ENCODE measurements around the gene KIF26B. TPM values are rescaled to one million over a fixed set of nuclear protein-coding genes. Genes with fewer than 3 reads are reported as not detected.

The KIF26B gene
- total RNA-seq, 1 experiment from 2014 or later, result 1.6 TPM

- no peaks in the 10 kb centered on the region for H3K36me3 Mint-ChIP-seq (ENCODE audit: insufficient read depth, unreplicated experiment)
- H3K27me3 Mint-ChIP-seq (ENCODE audit: insufficient read depth, unreplicated experiment), result no peaks in the 10 kb centered on the region
- H3K4me1 Mint-ChIP-seq (ENCODE audit: insufficient read depth, unreplicated experiment), result no peaks in the 10 kb centered on the region
- no TSS peak for BruUV-seq (replicated peaks)
- CTCF ChIA-PET, result no interaction called here
- H3K9me3 Mint-ChIP-seq (ENCODE audit: unreplicated experiment), result no peaks in the 10 kb centered on the region
- H3K4me3 Mint-ChIP-seq (ENCODE audit: unreplicated experiment), result no peak overlapping the region
- POLR2A ChIA-PET, result no interaction called here
- DNase-seq (ENCODE audit: unreplicated experiment), result no peak
- no peak overlapping the region for H3K27ac Mint-ChIP-seq (ENCODE audit: low read depth, unreplicated experiment)
- intact Hi-C loops (cut with micrococcal nuclease), result no loop called here
- no peak for TF ChIP-seq CTCF (IDR thresholded peaks at IDR 0.05; ENCODE audit: unreplicated experiment)
Observed at GRCh38 chr1:245242989-245243388, 88.2 kb downstream of the KIF26B start.

GRCh38 chr1:245245021-245245667 is 90.4 kb downstream of the KIF26B start:
- no peak for TF ChIP-seq CTCF (IDR thresholded peaks at IDR 0.05; ENCODE audit: unreplicated experiment)
- no TSS peak for BruUV-seq (replicated peaks)
- DNase-seq (ENCODE audit: unreplicated experiment), result no peak
- Mint-ChIP-seq H3K36me3 (ENCODE audit: insufficient read depth, unreplicated experiment) (no peaks in the 10 kb centered on the region), H3K4me3 (ENCODE audit: unreplicated experiment) (no peak overlapping the region), H3K9me3 (ENCODE audit: unreplicated experiment) (no peaks in the 10 kb centered on the region), H3K27ac (ENCODE audit: low read depth, unreplicated experiment) (no peak overlapping the region), H3K27me3 (ENCODE audit: insufficient read depth, unreplicated experiment) (no peaks in the 10 kb centered on the region), H3K4me1 (ENCODE audit: insufficient read depth, unreplicated experiment) (no peaks in the 10 kb centered on the region)
- ChIA-PET POLR2A (interaction anchor here (0.6 kb wide), 1 partner anchor 22 kb away, joined by 3 read pairs; no protein-coding TSS in a partner anchor), CTCF (interaction anchor here (1.0 kb wide), 1 partner anchor 49 kb away, joined by 3 read pairs; no protein-coding TSS in a partner anchor)
- intact Hi-C loops (cut with micrococcal nuclease), result no loop called here

GRCh38 chr1:245246433-245246832 is 91.6 kb downstream of the KIF26B start:
- DNase-seq (ENCODE audit: unreplicated experiment), result no peak
- H3K36me3 Mint-ChIP-seq (ENCODE audit: insufficient read depth, unreplicated experiment), result no peaks in the 10 kb centered on the region
- BruUV-seq (replicated peaks), result no TSS peak
- no peak for TF ChIP-seq CTCF (IDR thresholded peaks at IDR 0.05; ENCODE audit: unreplicated experiment)
- CTCF ChIA-PET, result interaction anchor here (0.6 kb wide), 1 partner anchor 462 kb away, joined by 3 read pairs; no protein-coding TSS in a partner anchor
- H3K27ac Mint-ChIP-seq (ENCODE audit: low read depth, unreplicated experiment), result no peak overlapping the region
- H3K9me3 Mint-ChIP-seq (ENCODE audit: unreplicated experiment), result no peaks in the 10 kb centered on the region
- intact Hi-C loops (cut with micrococcal nuclease), result no loop called here
- H3K27me3 Mint-ChIP-seq (ENCODE audit: insufficient read depth, unreplicated experiment), result no peaks in the 10 kb centered on the region
- POLR2A ChIA-PET, result no interaction called here
- H3K4me1 Mint-ChIP-seq (ENCODE audit: insufficient read depth, unreplicated experiment), result no peaks in the 10 kb centered on the region
- H3K4me3 Mint-ChIP-seq (ENCODE audit: unreplicated experiment), result no peak overlapping the region

DNA sequence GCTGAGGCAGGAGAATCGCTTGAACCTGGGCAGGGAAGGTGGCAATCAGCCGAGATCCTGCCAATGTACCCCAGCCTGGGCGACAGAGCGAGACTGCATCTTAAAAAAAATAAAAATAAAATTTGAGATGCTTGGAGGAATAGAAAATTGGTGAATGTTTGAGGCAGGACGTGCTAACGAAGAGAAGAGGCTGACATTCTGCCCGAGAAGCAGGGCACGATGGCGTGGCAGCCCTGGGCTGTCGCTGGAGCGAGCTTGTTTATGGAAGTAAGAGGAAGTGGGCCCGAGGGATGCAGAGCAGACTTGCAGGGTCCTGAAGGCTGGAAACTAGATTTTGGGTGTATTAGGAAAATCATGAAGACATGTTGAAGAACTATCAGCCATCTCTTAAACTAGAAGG is 92.6 kb downstream of the KIF26B start:
- no peak for DNase-seq (ENCODE audit: unreplicated experiment)
- BruUV-seq (replicated peaks), result no TSS peak
- Mint-ChIP-seq H3K4me3 (ENCODE audit: unreplicated experiment) (no peak overlapping the region), H3K27me3 (ENCODE audit: insufficient read depth, unreplicated experiment) (no peaks in the 10 kb centered on the region), H3K36me3 (ENCODE audit: insufficient read depth, unreplicated experiment) (no peaks in the 10 kb centered on the region), H3K9me3 (ENCODE audit: unreplicated experiment) (no peaks in the 10 kb centered on the region), H3K4me1 (ENCODE audit: insufficient read depth, unreplicated experiment) (no peaks in the 10 kb centered on the region), H3K27ac (ENCODE audit: low read depth, unreplicated experiment) (no peak overlapping the region)
- ChIA-PET CTCF (interaction anchor here (0.6 kb wide), 3 partner anchors 59 to 241 kb away, joined by 3 to 4 read pairs (median 4); no protein-coding TSS in a partner anchor), POLR2A (interaction anchor here (1.1 kb wide), 1 partner anchor 11 kb away, joined by 3 read pairs; no protein-coding TSS in a partner anchor)
- no peak for TF ChIP-seq CTCF (IDR thresholded peaks at IDR 0.05; ENCODE audit: unreplicated experiment)
- intact Hi-C loops (cut with micrococcal nuclease), result no loop called here
